HEK293 (cell line): ENCODE data around the gene DCANP1.
"Not testable (repeated sequence)": the region's sequence is repeated elsewhere in the genome, so short reads cannot be mapped to it uniquely, and the experiment has no call there.

ENCODE experiments used
- CTCF ChIA-PET: fragments of 350-600 bp; formaldehyde crosslinking; extraction: SDS; loops from one replicate; lab custom pipeline; 2021; ENCODE audit warnings: antibody characterized with exemption; lab: Yijun Ruan, JAX
- POLR2A ChIA-PET: fragments of 300-600 bp; formaldehyde crosslinking; extraction: SDS; loops from one replicate; lab custom pipeline; 2020; ENCODE audit warnings: antibody characterized with exemption, inconsistent platforms; lab: Yijun Ruan, JAX
- H3K27ac ChIP-seq: fragments of 200-500 bp; sonication (Bioruptor generic); 2 replicates; pipeline ENCODE4 v1.5.1; 2014; ENCODE audit warnings: low read depth, low read length, control low read depth, inconsistent platforms; ENCODE audit errors: extremely low read depth
- H3K36me3 ChIP-seq, 2 experiments: fragments of 200-500 bp in 1 of 2; sonication (Bioruptor generic) in 1 of 2; 1 replicate in 1 of 2; 2 replicates in 1 of 2; pipeline ENCODE4 v1.5.1; 2014 to 2017; ENCODE audit warnings: inconsistent platforms in 2 of 2, low read length in 2 of 2; ENCODE audit not compliant: control insufficient read depth in 2 of 2, insufficient read depth in 1 of 2
- H3K4me1 ChIP-seq: fragments of 200-500 bp; sonication (Bioruptor generic); 2 replicates; pipeline ENCODE4 v1.5.1; 2014; ENCODE audit warnings: mild to moderate bottlenecking, low read length, inconsistent platforms; ENCODE audit not compliant: control insufficient read depth, insufficient read depth
- H3K4me3 ChIP-seq: 2 replicates; pipeline ENCODE4 v1.5.1; 2011; ENCODE audit warnings: low read depth, mild to moderate bottlenecking, control low read depth, low read length, moderate library complexity
- H3K9me3 ChIP-seq: fragments of 200-500 bp; sonication (Bioruptor generic); 2 replicates; pipeline ENCODE4 v1.5.1; 2014; ENCODE audit warnings: low read depth, low read length, inconsistent platforms; ENCODE audit not compliant: control insufficient read depth, insufficient read depth
- ATF2 ChIP-seq: fragments of 450-650 bp; formaldehyde crosslinking; IDR thresholded peaks from 2 replicates; pipeline ENCODE4 v1.5.1; 2016; ENCODE audit warnings: missing biosample characterization, missing genetic modification characterization, low read depth
- FEZF1 ChIP-seq: fragments of 450-650 bp; formaldehyde crosslinking; IDR thresholded peaks from 2 replicates; pipeline ENCODE4 v1.5.1; 2016; ENCODE audit warnings: missing biosample characterization, missing genetic modification characterization
- PRDM1 ChIP-seq: fragments of 450-650 bp; formaldehyde crosslinking; IDR thresholded peaks from 2 replicates; pipeline ENCODE4; 2016; ENCODE audit warnings: missing biosample characterization, missing genetic modification characterization
- PRDM4 ChIP-seq: fragments of 450-650 bp; formaldehyde crosslinking; IDR thresholded peaks from 2 replicates; pipeline ENCODE4 v1.5.1; 2017; ENCODE audit warnings: missing biosample characterization, missing genetic modification characterization
- SCRT2 ChIP-seq: fragments of 450-650 bp; formaldehyde crosslinking; IDR thresholded peaks from 2 replicates; pipeline ENCODE4 v1.5.1; 2016; ENCODE audit warnings: missing biosample characterization, missing genetic modification characterization
- TSHZ1 ChIP-seq: fragments of 450-650 bp; formaldehyde crosslinking; IDR thresholded peaks from 2 replicates; pipeline ENCODE4 v1.5.1; 2016; ENCODE audit warnings: missing biosample characterization, missing genetic modification characterization, borderline replicate concordance
- ZBTB44 ChIP-seq: fragments of 450-650 bp; IDR thresholded peaks from 2 replicates; pipeline ENCODE4 v1.5.1; 2018; ENCODE audit warnings: missing biosample characterization, mild to moderate bottlenecking, missing genetic modification characterization
- ZNF214 ChIP-seq: fragments of 450-650 bp; formaldehyde crosslinking; IDR thresholded peaks from 2 replicates; pipeline ENCODE4 v1.5.1; 2017; ENCODE audit warnings: missing biosample characterization, mild to moderate bottlenecking, missing genetic modification characterization, borderline replicate concordance
- ZNF24 ChIP-seq: fragments of 450-650 bp; formaldehyde crosslinking; IDR thresholded peaks from 2 replicates; pipeline ENCODE4 v1.5.1; 2016; ENCODE audit warnings: missing biosample characterization, missing genetic modification characterization
- ZNF354C ChIP-seq: fragments of 450-650 bp; formaldehyde crosslinking; IDR thresholded peaks from 2 replicates; pipeline ENCODE4 v1.5.1; 2016; ENCODE audit warnings: missing biosample characterization, missing genetic modification characterization, low read depth, borderline replicate concordance
- ZNF404 ChIP-seq: fragments of 450-650 bp; formaldehyde crosslinking; IDR thresholded peaks from 2 replicates; pipeline ENCODE4 v1.5.1; 2017; ENCODE audit warnings: missing biosample characterization, missing genetic modification characterization
- ZNF423 ChIP-seq: fragments of 450-650 bp; formaldehyde crosslinking; IDR thresholded peaks from 2 replicates; pipeline ENCODE4 v1.5.1; 2016; ENCODE audit warnings: missing biosample characterization, missing genetic modification characterization
- ZNF549 ChIP-seq: fragments of 450-650 bp; IDR thresholded peaks from 2 replicates; pipeline ENCODE4 v1.5.1; 2018; ENCODE audit warnings: missing biosample characterization, missing genetic modification characterization, mild to moderate bottlenecking, inconsistent platforms, moderate library complexity
- ZNF629 ChIP-seq: fragments of 450-650 bp; formaldehyde crosslinking; IDR thresholded peaks from 2 replicates; pipeline ENCODE4 v1.5.1; 2017; ENCODE audit warnings: missing biosample characterization, missing genetic modification characterization
- ZNF639 ChIP-seq: fragments of 450-650 bp; formaldehyde crosslinking; IDR thresholded peaks from 2 replicates; pipeline ENCODE4 v1.5.1; 2016; ENCODE audit warnings: missing biosample characterization, missing genetic modification characterization
- ZNF664 ChIP-seq: fragments of 450-650 bp; formaldehyde crosslinking; IDR thresholded peaks from 2 replicates; pipeline ENCODE4 v1.5.1; 2016; ENCODE audit warnings: missing biosample characterization, missing genetic modification characterization

The DCANP1 gene

GRCh38 chr5:135447298-135447929, at the start of gene DCANP1:
Gene DCANP1 (minus strand): TSS chr5:135447348. CDS start chr5:135447108, 240 bp downstream.
- no peaks in the 10 kb centered on the region for H3K4me1 ChIP-seq
- TF ChIP-seq ZNF639 (tag by site-specific recombination): no peak
- TF ChIP-seq ZNF423 (tag by site-specific recombination): no peak
- TF ChIP-seq ZBTB44 (tag by site-specific recombination): no peak
- no peak for TF ChIP-seq SCRT2 (tag by site-specific recombination)
- no peak for TF ChIP-seq ZNF24 (tag by site-specific recombination)
- TF ChIP-seq ZNF354C (tag by site-specific recombination): no peak
- no peak for TF ChIP-seq ATF2 (tag by site-specific recombination)
- TF ChIP-seq FEZF1 (tag by site-specific recombination): no peak
- no peak for TF ChIP-seq ZNF629 (tag by site-specific recombination)
- no peak for TF ChIP-seq ZNF404 (tag by site-specific recombination)
- TF ChIP-seq ZNF549 (tag by site-specific recombination): no peak
- no peak for TF ChIP-seq ZNF214 (tag by site-specific recombination)
- no peak for TF ChIP-seq TSHZ1 (tag by site-specific recombination)
- no peak for TF ChIP-seq PRDM4
- TF ChIP-seq ZNF664 (tag by site-specific recombination): no peak
- TF ChIP-seq PRDM1 (tag by site-specific recombination): no peak
- ChIA-PET POLR2A (no interaction called here), CTCF (interaction anchor here (0.6 to 4.5 kb wide), 4 partner anchors 10 to 18 kb away, joined by 3 to 39 read pairs (median 10); no protein-coding TSS in a partner anchor)
- H3K4me3 ChIP-seq: no peak within 1 kb of the TSS
- H3K36me3 ChIP-seq: no peaks in the 10 kb centered on the region
- H3K27ac ChIP-seq: no peak within 1 kb of the TSS
- H3K9me3 ChIP-seq: no peaks in the 10 kb centered on the region

GRCh38 chr5:135495531-135495930, 48.4 kb upstream of the DCANP1 start:
- H3K36me3 ChIP-seq, H3K27ac ChIP-seq, H3K4me3 ChIP-seq, POLR2A ChIA-PET, H3K9me3 ChIP-seq: not testable (repeated sequence)
- CTCF ChIA-PET: interaction anchor here (0.6 to 1.5 kb wide), 3 partner anchors 17 to 38 kb away, joined by 3 to 4 read pairs (median 3); no protein-coding TSS in a partner anchor
- H3K4me1 ChIP-seq: peaks cover 13% of the 10 kb centered on the region
